SKM-1 treated with dmso at 0.1 percent for 144 hours (cell line): ENCODE measurements around the gene COL8A1.
"Not testable (repeated sequence)": the region's sequence is repeated elsewhere in the genome, so short reads cannot be mapped to it uniquely, and the experiment has no call there.

Source experiments
- DNase-seq: peaks from one replicate; lab custom pipeline; 2025; ENCODE audit not compliant: unreplicated experiment; lab: John Stamatoyannopoulos, UW

The COL8A1 gene

DNA sequence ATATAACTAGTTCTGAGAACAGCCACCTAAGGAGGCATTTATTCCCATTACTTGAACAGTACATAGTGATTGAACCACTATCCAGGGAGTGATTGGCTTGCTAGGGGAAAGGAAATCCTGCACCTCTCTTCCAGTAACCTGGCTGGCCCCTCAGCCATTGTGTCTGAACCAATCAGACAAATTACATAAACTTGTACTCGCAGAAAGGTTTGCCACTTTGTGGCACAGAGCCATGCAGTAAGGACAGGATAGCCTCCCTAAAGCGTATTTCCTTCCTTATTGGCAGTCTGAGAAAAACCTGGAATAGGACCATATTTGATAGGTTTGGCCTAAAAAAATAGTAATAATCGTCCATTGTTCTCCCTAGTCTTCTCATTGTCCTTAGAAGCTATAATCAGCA, 198.3 kb downstream of the COL8A1 start:
- no peak for DNase-seq

DNA sequence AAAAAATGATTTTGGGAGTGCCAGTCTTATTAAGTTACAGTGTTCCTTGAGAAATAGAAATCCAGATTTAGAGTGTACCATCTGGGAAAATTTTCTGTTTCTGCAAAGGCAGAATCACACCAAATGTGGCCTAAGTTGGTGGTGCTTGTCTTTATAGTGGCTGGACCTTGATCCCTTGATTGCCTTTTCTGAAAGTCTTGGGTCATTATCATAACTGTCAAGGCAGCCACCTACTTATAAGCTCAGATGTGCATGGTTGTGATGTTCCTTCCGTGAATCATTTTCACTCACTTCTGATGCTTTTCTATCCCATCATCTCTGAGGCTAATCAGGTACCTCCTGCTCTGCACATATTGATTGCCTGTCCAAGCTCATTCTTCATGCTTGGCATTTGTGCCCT, 199.3 kb downstream of the COL8A1 start:
- DNase-seq: no peak

DNA sequence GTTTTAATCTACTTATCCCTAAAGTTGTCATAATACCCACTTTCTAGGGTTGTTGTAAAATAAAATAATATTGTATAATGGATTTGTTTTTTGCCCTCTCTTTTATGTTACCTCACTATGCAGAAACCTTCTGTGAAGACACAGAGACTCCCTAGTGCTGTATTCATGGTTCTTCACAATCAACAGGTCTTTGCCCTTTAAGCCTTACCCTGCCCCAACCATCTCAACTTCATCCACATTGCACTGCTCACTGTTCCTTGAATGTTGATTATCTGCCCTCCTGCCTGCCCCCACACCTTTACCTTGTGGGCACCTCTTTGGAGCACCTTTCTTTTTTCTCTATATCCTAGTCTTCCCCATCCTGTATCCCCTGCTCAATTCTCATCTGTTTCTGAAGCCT, 200.4 kb downstream of the COL8A1 start:
- DNase-seq: no peak

DNA sequence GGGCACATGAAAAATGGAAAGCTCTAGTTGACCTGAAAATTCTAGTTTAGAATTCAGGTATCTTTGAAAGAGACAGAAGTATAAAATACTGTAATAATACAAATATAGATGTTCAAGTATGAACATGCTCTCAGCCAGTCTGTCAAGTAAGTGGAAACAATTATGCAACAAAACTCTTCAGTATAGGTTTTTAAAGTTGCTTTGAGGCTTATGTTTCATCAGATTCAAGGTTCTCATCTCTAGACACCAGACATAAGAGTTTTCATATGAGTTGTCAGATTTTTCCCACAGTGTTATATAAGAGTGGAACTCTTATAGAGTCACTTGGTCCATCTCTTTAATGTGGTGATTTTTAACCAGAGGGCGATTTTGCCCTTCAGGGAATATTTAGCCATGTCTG, 201.2 kb downstream of the COL8A1 start:
- no peak for DNase-seq

DNA sequence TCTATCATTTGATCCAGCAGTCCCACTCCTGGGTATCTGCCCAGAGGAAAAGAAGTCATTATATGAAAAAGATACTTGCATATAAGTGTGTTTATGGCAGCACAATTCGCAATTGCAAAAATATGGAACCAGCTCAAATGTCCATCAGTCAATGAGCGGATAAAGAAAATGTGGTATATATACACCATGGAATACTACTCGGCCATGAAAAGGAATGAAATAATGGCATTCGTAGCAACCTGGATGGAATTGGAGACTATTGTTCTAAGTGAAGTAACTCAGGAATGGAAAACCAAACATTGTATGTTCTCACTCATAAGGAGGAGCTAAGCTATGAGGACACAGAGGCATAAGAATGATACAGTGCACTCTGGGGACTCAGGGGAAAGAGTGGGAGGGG, 203.6 kb downstream of the COL8A1 start:
- DNase-seq: not testable (repeated sequence)

DNA sequence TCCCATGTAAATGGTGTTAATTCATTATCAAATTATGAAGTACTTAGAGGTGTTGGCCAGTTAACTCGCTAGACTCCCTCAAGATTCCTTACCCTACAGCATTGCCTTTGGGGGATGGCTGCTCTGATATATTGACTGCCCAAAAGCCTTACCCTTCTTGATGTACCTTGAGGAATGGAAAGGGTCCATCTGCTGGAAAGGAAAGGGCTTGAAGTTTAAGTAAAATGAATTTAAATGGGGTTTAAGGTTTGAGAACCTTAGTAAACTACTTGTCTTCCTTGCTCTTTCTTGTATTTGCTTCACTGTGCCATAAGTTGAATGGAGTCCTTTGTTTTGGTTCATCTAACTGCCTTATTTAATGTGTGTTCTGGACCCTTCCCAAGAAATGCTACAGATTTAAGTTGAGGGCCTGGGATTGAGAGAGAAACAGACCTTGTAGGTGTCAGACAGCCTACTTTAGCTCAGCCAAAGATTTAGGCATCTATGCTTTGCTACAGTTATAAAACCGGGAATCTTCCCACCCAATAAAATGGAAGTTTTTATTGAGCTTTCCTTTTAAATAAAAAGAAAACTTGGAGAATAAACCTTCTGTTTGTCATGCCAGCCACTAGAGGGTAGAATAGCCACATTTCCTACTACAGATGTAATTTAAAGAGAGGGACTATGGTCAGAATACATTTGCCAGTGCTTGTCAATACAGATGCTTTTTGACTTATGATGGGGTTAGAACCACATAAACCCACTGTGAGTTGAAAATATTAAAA, 204.6 kb downstream of the COL8A1 start:
- no peak for DNase-seq

DNA sequence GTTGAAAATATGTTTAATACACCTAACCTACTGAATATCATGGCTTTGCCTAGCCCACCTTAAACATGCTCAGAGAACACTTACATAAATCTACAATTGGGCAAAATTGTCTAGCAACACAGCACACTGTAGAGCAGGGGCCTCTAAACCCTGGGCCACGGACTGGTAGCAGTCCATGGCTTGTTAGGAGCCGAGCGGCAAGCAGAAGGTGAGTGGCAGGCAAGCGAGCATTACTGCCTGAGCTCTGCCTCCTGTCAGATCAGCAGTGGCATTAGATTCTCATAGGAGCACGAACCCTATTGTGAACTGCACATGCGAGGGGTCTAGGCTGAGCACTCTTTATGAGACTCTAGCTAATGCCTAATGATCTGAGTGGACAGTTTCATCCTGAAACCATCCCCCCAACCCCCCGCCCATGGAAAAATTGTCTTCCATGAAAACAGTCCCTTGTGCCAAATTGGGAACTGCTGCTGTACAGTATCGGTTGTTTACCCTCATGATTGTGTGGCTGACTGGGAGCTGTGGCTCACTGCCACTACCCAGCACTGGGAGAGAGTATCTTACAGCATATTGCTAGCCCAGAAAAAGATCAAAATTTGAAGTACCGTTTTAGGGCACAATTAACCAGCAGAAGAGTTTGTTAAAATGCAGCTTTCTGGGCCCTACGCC, 205.3 kb downstream of the COL8A1 start:
- no peak for DNase-seq

DNA sequence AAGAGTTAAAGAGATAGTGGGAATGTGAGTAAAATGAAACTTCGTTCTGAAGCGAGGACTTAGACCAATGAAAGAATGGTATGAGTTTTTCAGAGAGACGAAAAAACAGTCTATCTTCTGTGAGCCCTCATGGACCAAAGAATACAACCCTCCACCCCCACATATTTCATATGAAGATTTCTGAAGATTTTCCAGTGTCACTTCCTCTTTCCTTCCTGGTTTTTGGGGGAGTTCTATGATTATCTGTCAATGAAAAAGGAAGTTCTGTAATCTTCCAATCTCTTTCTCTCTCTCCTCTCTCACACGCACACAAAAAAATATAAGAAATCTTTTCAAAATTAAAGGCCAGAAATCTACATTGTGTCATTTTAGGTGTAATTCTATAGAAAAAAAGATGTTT, 206.9 kb downstream of the COL8A1 start:
- DNase-seq: peak; percentile 31

DNA sequence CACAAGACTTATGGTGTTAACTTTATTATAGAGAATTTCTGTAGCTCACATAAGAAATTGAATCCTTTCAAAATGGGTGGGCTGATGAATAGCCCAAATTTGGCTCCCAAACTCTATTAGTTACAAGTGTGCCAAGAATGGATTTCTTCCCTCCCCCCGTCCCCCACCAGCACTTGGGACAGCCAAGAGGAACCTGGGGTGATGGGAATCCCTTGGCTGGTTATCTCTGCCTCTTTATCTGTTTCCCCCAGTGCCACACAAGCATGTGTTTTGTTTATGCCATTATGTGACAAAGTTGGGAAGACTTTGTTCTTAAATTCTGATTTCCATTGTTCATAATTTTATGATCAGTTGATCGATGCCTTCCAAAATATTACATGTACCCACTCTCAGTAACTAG, 207.6 kb downstream of the COL8A1 start:
- DNase-seq: no peak

DNA sequence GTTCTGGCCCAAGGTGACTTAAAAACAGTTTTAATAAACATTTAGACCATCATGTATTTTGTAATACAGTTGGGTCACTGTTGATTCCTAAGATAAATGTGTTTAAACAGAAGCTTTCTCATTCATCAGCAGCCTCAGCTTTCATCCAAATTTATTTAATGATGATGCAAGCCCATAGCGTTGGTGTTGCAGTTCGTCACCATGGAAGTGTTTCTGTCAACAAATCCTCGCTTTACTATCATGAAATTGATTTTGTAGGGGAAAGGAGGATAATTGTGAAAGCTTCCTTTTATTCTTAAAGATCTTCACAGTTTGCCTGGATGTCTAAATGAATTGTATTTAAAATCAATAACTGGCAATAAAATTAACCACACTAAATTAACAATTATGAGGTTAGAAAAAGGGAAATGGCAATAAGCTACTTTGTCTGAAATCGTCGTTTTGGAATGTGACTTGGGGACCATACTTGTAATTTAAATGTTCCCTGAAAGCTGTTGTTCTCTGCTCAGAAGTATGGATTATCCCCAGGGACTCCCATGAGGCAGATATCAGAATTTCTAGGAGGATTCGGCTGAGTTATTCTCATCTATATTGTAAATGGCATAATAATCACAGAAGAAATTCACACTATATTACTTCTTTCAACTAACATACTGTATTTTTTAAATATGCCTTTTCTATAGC, 208.2 kb downstream of the COL8A1 start:
- no peak for DNase-seq

DNA sequence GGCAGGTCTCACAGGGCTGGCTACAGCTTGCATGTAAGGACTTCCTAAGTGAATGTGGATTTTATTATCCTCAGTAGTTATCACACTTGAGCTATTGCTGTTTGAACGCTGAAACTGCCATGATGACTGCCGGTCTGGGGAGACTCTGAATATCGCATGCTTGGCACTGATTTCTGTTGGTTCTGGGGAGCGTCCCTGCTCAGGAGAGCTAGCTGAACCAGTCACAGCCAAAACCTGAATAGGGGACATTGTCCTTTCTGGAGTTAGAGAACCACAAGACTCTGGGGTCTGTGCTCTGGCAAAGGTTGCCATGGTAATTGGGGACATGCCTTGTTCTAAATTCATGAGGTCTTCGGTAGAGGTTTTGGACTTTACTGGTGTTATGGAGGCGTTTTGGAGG, 210.0 kb downstream of the COL8A1 start:
- no peak for DNase-seq
